Activated CD4-positive, alpha-beta memory T cell treated with anti-CD3 and anti-CD28 coated beads, Interleukin-2, amount 10 ng/mL, durations not matched to agents 7 days and 5 days (primary cell): ENCODE data around the gene TSC22D1. TPM values are rescaled to one million over a fixed set of nuclear protein-coding genes. Genes with fewer than 3 reads are reported as not detected.

Experiments
- CTCF ChIA-PET: fragments of 350-600 bp; sonication (Branson Sonifier 250); formaldehyde crosslinking; loops from one replicate; lab custom pipeline; 2021; ENCODE audit warnings: antibody characterized with exemption, inconsistent platforms; lab: Charles Lee
- POLR2A ChIA-PET: fragments of 350-600 bp; sonication (Branson Sonifier 250); formaldehyde crosslinking; loops from one replicate; lab custom pipeline; 2021; ENCODE audit warnings: antibody characterized with exemption; lab: Charles Lee
- DNase-seq: peaks from one replicate; pipeline ENCODE4 v3.0.0-alpha.2; 2020
- H3K27ac Mint-ChIP-seq: one replicate; pipeline ENCODE4 v1.8.0; 2021; ENCODE audit warnings: mild to moderate bottlenecking, mixed read lengths
- H3K27me3 Mint-ChIP-seq: one replicate; pipeline ENCODE4 v1.8.0; 2021; ENCODE audit warnings: mixed read lengths
- H3K36me3 Mint-ChIP-seq: one replicate; pipeline ENCODE4 v1.8.0; 2021; ENCODE audit warnings: low read depth, mixed read lengths
- H3K4me1 Mint-ChIP-seq: one replicate; pipeline ENCODE4 v1.8.0; 2021; ENCODE audit warnings: mixed read lengths
- H3K4me3 Mint-ChIP-seq: one replicate; pipeline ENCODE4 v1.8.0; 2021; ENCODE audit warnings: mild to moderate bottlenecking, mixed read lengths
- H3K9me3 Mint-ChIP-seq: one replicate; pipeline ENCODE4 v1.8.0; 2021; ENCODE audit warnings: mixed read lengths
- total RNA-seq, 2 experiments: library from RNA; stranded (reverse); gene quantifications; one replicate each; pipeline ENCODE4 v1.2.3, GENCODE V29; 2021

TSC22D1 gene
- total RNA-seq, 2 experiments from 2014 or later = 9.4 to 12.6 TPM

- CTCF ChIA-PET = no interaction called here
- no peaks in the 10 kb centered on the region for H3K9me3 Mint-ChIP-seq
- H3K27me3 Mint-ChIP-seq = peaks cover 8% of the 10 kb centered on the region
- H3K4me1 Mint-ChIP-seq = no peaks in the 10 kb centered on the region
- POLR2A ChIA-PET = no interaction called here
- H3K27ac Mint-ChIP-seq = no peak overlapping the region
- no peak for DNase-seq
- H3K36me3 Mint-ChIP-seq = no peaks in the 10 kb centered on the region
- no peak overlapping the region for H3K4me3 Mint-ChIP-seq
Measured at GRCh38 chr13:44398606-44399005, 177.5 kb downstream of the TSC22D1 start.

GRCh38 chr13:44397766-44398223 lies 178.3 kb downstream of the TSC22D1 start:
- no peak for DNase-seq
- Mint-ChIP-seq H3K27ac (no peak overlapping the region), H3K9me3 (no peaks in the 10 kb centered on the region), H3K27me3 (peaks cover 11% of the 10 kb centered on the region), H3K4me3 (no peak overlapping the region), H3K4me1 (no peaks in the 10 kb centered on the region), H3K36me3 (no peaks in the 10 kb centered on the region)
- ChIA-PET POLR2A (no interaction called here), CTCF (no interaction called here)

GRCh38 chr13:44396701-44397580 lies 179.2 kb downstream of the TSC22D1 start:
- H3K4me1 Mint-ChIP-seq = no peaks in the 10 kb centered on the region
- ChIA-PET POLR2A (no interaction called here), CTCF (no interaction called here)
- no peaks in the 10 kb centered on the region for H3K36me3 Mint-ChIP-seq
- peaks cover 18% of the 10 kb centered on the region for H3K27me3 Mint-ChIP-seq
- no peak overlapping the region for H3K27ac Mint-ChIP-seq
- no peaks in the 10 kb centered on the region for H3K9me3 Mint-ChIP-seq
- DNase-seq = no peak
- H3K4me3 Mint-ChIP-seq = no peak overlapping the region

- no peaks in the 10 kb centered on the region for H3K9me3 Mint-ChIP-seq
- H3K27me3 Mint-ChIP-seq = peaks cover 18% of the 10 kb centered on the region
- H3K27ac Mint-ChIP-seq = no peak overlapping the region
- DNase-seq = no peak
- no peak overlapping the region for H3K4me3 Mint-ChIP-seq
- ChIA-PET CTCF (no interaction called here), POLR2A (no interaction called here)
- H3K4me1 Mint-ChIP-seq = no peaks in the 10 kb centered on the region
- no peaks in the 10 kb centered on the region for H3K36me3 Mint-ChIP-seq
Measured at GRCh38 chr13:44395976-44396694, 180.0 kb downstream of the TSC22D1 start.

- H3K9me3 Mint-ChIP-seq = no peaks in the 10 kb centered on the region
- CTCF ChIA-PET = interaction anchor here (0.6 kb wide), 1 partner anchor 348 kb away, joined by 6 read pairs; no protein-coding TSS in a partner anchor
- POLR2A ChIA-PET = no interaction called here
- DNase-seq = no peak
- no peak overlapping the region for H3K27ac Mint-ChIP-seq
- no peaks in the 10 kb centered on the region for H3K36me3 Mint-ChIP-seq
- H3K4me3 Mint-ChIP-seq = no peak overlapping the region
- H3K27me3 Mint-ChIP-seq = peaks cover 25% of the 10 kb centered on the region
- no peaks in the 10 kb centered on the region for H3K4me1 Mint-ChIP-seq
Measured at GRCh38 chr13:44394658-44395057, 181.5 kb downstream of the TSC22D1 start.

GRCh38 chr13:44393391-44393790 lies 182.7 kb downstream of the TSC22D1 start:
- H3K4me3 Mint-ChIP-seq = no peak overlapping the region
- peaks cover 23% of the 10 kb centered on the region for H3K27me3 Mint-ChIP-seq
- DNase-seq = no peak
- H3K36me3 Mint-ChIP-seq = no peaks in the 10 kb centered on the region
- no peaks in the 10 kb centered on the region for H3K4me1 Mint-ChIP-seq
- H3K9me3 Mint-ChIP-seq = no peaks in the 10 kb centered on the region
- ChIA-PET POLR2A (no interaction called here), CTCF (no interaction called here)
- H3K27ac Mint-ChIP-seq = no peak overlapping the region

GRCh38 chr13:44389876-44390275 lies 186.3 kb downstream of the TSC22D1 start:
- DNase-seq = no peak
- Mint-ChIP-seq H3K4me3 (no peak overlapping the region), H3K9me3 (no peaks in the 10 kb centered on the region), H3K27ac (no peak overlapping the region), H3K27me3 (peaks cover 26% of the 10 kb centered on the region), H3K4me1 (no peaks in the 10 kb centered on the region), H3K36me3 (no peaks in the 10 kb centered on the region)
- ChIA-PET POLR2A (no interaction called here), CTCF (no interaction called here)

GRCh38 chr13:44389060-44389666 lies 187.0 kb downstream of the TSC22D1 start:
- Mint-ChIP-seq H3K9me3 (no peaks in the 10 kb centered on the region), H3K4me3 (no peak overlapping the region), H3K36me3 (no peaks in the 10 kb centered on the region), H3K27ac (no peak overlapping the region), H3K4me1 (no peaks in the 10 kb centered on the region), H3K27me3 (peaks cover 29% of the 10 kb centered on the region)
- ChIA-PET CTCF (no interaction called here), POLR2A (no interaction called here)
- DNase-seq = no peak

- H3K9me3 Mint-ChIP-seq = no peaks in the 10 kb centered on the region
Measured at GRCh38 chr13:44388427-44389059, 187.6 kb downstream of the TSC22D1 start.

GRCh38 chr13:44386913-44387556 lies 189.1 kb downstream of the TSC22D1 start:
- no peak for DNase-seq
- H3K4me3 Mint-ChIP-seq = no peak overlapping the region
- ChIA-PET CTCF (no interaction called here), POLR2A (no interaction called here)
- H3K36me3 Mint-ChIP-seq = no peaks in the 10 kb centered on the region
- H3K27me3 Mint-ChIP-seq = peaks cover 18% of the 10 kb centered on the region
- no peaks in the 10 kb centered on the region for H3K9me3 Mint-ChIP-seq
- no peak overlapping the region for H3K27ac Mint-ChIP-seq
- no peaks in the 10 kb centered on the region for H3K4me1 Mint-ChIP-seq

More at GRCh38 chr13:44388427-44389059, 187.6 kb downstream of the TSC22D1 start:
- ChIA-PET CTCF (no interaction called here), POLR2A (no interaction called here)
- H3K36me3 Mint-ChIP-seq = no peaks in the 10 kb centered on the region
- H3K4me1 Mint-ChIP-seq = no peaks in the 10 kb centered on the region
- H3K27me3 Mint-ChIP-seq = peaks cover 29% of the 10 kb centered on the region
- no peak for DNase-seq
- H3K27ac Mint-ChIP-seq = no peak overlapping the region
- no peak overlapping the region for H3K4me3 Mint-ChIP-seq

- H3K4me3 Mint-ChIP-seq = no peak overlapping the region
- POLR2A ChIA-PET = no interaction called here
- DNase-seq = no peak
- CTCF ChIA-PET = no interaction called here
- H3K27me3 Mint-ChIP-seq = peaks cover 17% of the 10 kb centered on the region
- no peaks in the 10 kb centered on the region for H3K4me1 Mint-ChIP-seq
- H3K36me3 Mint-ChIP-seq = no peaks in the 10 kb centered on the region
- no peaks in the 10 kb centered on the region for H3K9me3 Mint-ChIP-seq
- no peak overlapping the region for H3K27ac Mint-ChIP-seq
Measured at GRCh38 chr13:44385847-44386246, 190.3 kb downstream of the TSC22D1 start.

GRCh38 chr13:44385401-44385800 lies 190.7 kb downstream of the TSC22D1 start:
- Mint-ChIP-seq H3K27me3 (peaks cover 14% of the 10 kb centered on the region), H3K36me3 (no peaks in the 10 kb centered on the region), H3K9me3 (no peaks in the 10 kb centered on the region), H3K4me1 (no peaks in the 10 kb centered on the region), H3K27ac (no peak overlapping the region), H3K4me3 (no peak overlapping the region)
- POLR2A ChIA-PET = no interaction called here
- CTCF ChIA-PET = no interaction called here
- DNase-seq = no peak
